SK-N-SH (cell line): ENCODE measurements around the gene NR2F6.

Experiments
- EZH2phosphoT487 ChIP-seq: fragments of 200-600 bp; sonication (generic); IDR thresholded peaks from 2 replicates; pipeline ENCODE4 v1.6.1; 2017; ENCODE audit warnings: low read depth, mixed run types, mild to moderate bottlenecking, antibody characterized with exemption, moderate library complexity, borderline replicate concordance
- FOSL2 ChIP-seq: IDR thresholded peaks from 2 replicates; pipeline ENCODE4 v1.4.0; 2012; ENCODE audit warnings: low read depth, mild to moderate bottlenecking, moderate library complexity, borderline replicate concordance
- GATA2 ChIP-seq: sonication (generic); formaldehyde crosslinking; IDR thresholded peaks from 2 replicates; pipeline ENCODE4 v1.5.0; 2020; ENCODE audit warnings: mild to moderate bottlenecking, missing genetic modification reagents
- POLR2AphosphoS5 ChIP-seq: IDR thresholded peaks from 2 replicates; pipeline ENCODE4 v1.6.1; 2012; ENCODE audit warnings: low read depth, low read length
- RAD21 ChIP-seq: IDR thresholded peaks from 2 replicates; pipeline ENCODE4 v1.6.1; 2012; ENCODE audit warnings: mild to moderate bottlenecking, low read length
- TF ChIP-seq, protein P1 (sequence below): fragments of 200-600 bp; sonication (generic); IDR thresholded peaks from 2 replicates; pipeline ENCODE4 v1.6.1; 2017; ENCODE audit warnings: antibody characterized with exemption, mild to moderate bottlenecking, moderate library complexity
- TF ChIP-seq, protein P2 (sequence below): fragments of 150-350 bp; IDR thresholded peaks from 2 replicates; pipeline ENCODE4 v1.6.1; 2017; ENCODE audit warnings: antibody characterized with exemption, low read length, low read depth, borderline replicate concordance
- TF ChIP-seq, protein P3 (sequence below): IDR thresholded peaks from 2 replicates; pipeline ENCODE4 v1.4.0; 2012; ENCODE audit warnings: low read depth

DNA sequence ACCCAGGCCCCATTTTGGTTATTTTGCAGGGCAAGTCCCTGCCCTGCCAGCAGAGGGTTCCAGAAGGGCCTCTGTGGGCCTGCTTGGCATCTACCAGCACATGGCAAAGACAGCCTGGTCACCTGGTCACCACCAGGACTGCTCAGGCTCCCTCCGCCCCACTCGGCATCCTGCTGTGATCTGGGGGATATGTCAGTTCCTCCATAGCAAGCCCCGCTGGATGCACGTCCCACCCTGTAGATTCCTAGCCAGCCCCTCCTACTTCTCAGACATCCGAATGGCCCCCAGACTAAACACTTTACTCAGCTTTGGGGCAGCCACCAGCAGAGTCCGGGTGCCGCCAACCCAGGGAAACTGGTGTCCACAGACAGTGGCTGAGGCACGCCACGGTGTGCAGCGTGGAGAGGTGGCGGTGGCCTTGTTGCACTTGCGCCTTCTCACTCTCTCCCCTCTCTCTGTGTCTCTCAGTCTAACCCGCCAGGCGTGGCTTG lies 62.4 kb downstream of the NR2F6 start:
- no peak for TF ChIP-seq EZH2phosphoT487
- TF ChIP-seq, protein P1, sequence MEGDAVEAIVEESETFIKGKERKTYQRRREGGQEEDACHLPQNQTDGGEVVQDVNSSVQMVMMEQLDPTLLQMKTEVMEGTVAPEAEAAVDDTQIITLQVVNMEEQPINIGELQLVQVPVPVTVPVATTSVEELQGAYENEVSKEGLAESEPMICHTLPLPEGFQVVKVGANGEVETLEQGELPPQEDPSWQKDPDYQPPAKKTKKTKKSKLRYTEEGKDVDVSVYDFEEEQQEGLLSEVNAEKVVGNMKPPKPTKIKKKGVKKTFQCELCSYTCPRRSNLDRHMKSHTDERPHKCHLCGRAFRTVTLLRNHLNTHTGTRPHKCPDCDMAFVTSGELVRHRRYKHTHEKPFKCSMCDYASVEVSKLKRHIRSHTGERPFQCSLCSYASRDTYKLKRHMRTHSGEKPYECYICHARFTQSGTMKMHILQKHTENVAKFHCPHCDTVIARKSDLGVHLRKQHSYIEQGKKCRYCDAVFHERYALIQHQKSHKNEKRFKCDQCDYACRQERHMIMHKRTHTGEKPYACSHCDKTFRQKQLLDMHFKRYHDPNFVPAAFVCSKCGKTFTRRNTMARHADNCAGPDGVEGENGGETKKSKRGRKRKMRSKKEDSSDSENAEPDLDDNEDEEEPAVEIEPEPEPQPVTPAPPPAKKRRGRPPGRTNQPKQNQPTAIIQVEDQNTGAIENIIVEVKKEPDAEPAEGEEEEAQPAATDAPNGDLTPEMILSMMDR, result no peak
- no peak for TF ChIP-seq POLR2AphosphoS5
- TF ChIP-seq, protein P2, sequence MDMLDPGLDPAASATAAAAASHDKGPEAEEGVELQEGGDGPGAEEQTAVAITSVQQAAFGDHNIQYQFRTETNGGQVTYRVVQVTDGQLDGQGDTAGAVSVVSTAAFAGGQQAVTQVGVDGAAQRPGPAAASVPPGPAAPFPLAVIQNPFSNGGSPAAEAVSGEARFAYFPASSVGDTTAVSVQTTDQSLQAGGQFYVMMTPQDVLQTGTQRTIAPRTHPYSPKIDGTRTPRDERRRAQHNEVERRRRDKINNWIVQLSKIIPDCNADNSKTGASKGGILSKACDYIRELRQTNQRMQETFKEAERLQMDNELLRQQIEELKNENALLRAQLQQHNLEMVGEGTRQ, result no peak
- no peak for TF ChIP-seq FOSL2
- TF ChIP-seq, protein P3, sequence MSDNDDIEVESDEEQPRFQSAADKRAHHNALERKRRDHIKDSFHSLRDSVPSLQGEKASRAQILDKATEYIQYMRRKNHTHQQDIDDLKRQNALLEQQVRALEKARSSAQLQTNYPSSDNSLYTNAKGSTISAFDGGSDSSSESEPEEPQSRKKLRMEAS, result no peak
- no peak for TF ChIP-seq RAD21
- TF ChIP-seq GATA2 (CRISPR knock-in tag), result no peak
